GM12875 (cell line): ENCODE measurements around the gene ENC1.
A peak's percentile ranks its signal among the peaks of the same experiment; 100 is the strongest.

Source experiments
- H3K4me3 ChIP-seq: one replicate; pipeline ENCODE4 v1.5.1; 2011; ENCODE audit warnings: low read depth, low read length, control low read depth
- TF ChIP-seq, protein P1 (sequence below): IDR thresholded peaks from 2 replicates; pipeline ENCODE4 v1.5.1; 2011; ENCODE audit warnings: low read depth, mild to moderate bottlenecking, control low read depth, inconsistent platforms, low read length, moderate library complexity, borderline replicate concordance; ENCODE audit not compliant: insufficient read depth

The ENC1 gene

DNA sequence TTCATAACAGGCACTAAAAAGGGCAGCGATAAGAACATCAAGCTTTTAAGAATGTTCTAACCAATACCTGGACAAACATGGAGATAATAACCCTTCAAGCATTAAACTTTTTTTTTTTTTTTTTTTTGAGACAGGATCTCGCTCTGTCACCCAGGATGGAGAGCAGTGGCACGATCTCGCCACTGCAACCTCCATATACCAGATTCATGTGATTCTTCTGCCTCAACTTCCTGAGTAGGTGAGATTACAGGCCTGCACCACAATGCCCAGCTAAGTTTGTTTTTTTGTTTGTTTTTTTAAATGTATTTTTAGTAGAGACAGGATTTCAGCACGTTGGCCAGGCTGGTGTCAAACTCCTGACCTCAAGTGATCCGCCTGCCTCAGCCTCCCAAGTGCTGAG is 14.7 kb upstream of the ENC1 start:
- H3K4me3 ChIP-seq: no peak overlapping the region

DNA sequence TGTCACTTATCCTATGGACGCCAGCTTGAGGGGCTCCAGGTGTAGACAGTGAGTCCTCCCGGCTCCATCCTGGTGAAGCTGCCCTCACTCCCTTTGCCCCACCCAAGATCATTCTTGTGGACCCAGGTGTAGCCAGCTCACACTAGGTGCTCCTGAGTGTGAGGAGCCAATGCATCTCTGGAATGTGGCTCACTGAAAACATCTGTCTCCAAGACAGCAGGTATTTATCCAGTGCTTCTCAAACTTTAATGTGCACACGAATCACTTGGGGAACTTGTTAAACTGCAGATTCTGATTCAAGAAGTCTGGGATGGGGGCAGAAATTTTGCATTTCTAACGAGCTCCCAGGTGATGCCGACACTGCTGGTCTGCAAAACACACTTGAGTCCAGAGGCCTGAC is 13.5 kb upstream of the ENC1 start:
- H3K4me3 ChIP-seq: no peak overlapping the region
- TF ChIP-seq, protein P1, sequence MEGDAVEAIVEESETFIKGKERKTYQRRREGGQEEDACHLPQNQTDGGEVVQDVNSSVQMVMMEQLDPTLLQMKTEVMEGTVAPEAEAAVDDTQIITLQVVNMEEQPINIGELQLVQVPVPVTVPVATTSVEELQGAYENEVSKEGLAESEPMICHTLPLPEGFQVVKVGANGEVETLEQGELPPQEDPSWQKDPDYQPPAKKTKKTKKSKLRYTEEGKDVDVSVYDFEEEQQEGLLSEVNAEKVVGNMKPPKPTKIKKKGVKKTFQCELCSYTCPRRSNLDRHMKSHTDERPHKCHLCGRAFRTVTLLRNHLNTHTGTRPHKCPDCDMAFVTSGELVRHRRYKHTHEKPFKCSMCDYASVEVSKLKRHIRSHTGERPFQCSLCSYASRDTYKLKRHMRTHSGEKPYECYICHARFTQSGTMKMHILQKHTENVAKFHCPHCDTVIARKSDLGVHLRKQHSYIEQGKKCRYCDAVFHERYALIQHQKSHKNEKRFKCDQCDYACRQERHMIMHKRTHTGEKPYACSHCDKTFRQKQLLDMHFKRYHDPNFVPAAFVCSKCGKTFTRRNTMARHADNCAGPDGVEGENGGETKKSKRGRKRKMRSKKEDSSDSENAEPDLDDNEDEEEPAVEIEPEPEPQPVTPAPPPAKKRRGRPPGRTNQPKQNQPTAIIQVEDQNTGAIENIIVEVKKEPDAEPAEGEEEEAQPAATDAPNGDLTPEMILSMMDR: no peak

More for the DNA sequence above, 14.7 kb upstream of the ENC1 start:
- TF ChIP-seq, protein P1: no peak

- TF ChIP-seq, protein P1: no peak
- H3K4me3 ChIP-seq: no peak overlapping the region
Measured at GRCh38 chr5:74652576-74652975, 12.0 kb upstream of the ENC1 start.

- TF ChIP-seq, protein P1: no peak
Measured at GRCh38 chr5:74651710-74652109, 11.2 kb upstream of the ENC1 start.

GRCh38 chr5:74649421-74649973 is 9.0 kb upstream of the ENC1 start:
- TF ChIP-seq, protein P1: no peak
- H3K4me3 ChIP-seq: no peak overlapping the region

More at GRCh38 chr5:74651710-74652109, 11.2 kb upstream of the ENC1 start:
- no peak overlapping the region for H3K4me3 ChIP-seq

DNA sequence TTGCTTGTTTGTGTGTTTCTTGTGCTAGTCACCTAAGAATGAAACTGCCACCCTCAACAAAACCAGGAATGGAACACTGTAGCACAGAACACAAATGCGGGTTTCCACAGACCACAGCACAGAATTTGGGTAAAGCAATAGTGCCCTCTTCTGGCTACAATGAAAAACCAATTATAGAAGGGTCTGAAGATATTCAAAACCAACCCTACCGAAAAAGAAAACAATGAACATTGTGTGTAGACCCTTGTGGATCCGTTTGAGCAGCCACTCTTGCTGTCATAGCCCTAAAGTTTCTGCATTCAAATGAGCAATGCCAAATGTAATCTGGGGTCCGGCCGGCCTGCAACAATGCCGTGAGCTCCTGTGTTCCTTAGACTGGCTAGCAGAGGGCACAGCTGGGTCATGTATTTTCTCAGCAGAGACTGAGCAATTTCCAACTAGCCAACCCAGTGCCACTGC is 8.3 kb upstream of the ENC1 start:
- TF ChIP-seq, protein P1: peak; percentile 42; the same call in 1 of the 2 replicates
- no peak overlapping the region for H3K4me3 ChIP-seq

DNA sequence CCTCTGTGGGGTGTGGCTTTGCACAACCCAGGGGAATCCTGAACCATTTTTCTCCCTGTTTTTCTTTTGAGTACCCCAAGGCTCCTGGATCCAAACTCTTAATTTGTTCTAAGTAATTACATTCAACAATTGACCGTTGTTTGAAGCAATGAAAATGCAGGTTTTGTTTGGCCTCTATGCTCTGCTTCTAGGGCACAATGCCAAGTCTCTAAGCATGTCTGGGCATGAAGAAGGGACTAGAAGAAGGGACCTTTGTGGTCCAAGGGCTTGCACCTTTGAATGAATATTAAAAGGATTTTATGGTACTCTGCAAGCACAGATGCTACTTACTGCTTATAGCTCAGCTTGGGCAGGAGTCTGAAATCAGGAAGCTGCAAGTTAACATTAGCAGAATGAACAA is 6.6 kb upstream of the ENC1 start:
- no peak overlapping the region for H3K4me3 ChIP-seq
- TF ChIP-seq, protein P1: no peak
